ENCODE results near the gene ADORA2A.

Gene ADORA2A

GRCh38 chr22:24384131-24384530 is 43.3 kb upstream of the ADORA2A start:
- H3K27me3 ChIP-seq, result no peaks in the 10 kb centered on the region
- H3K9me3 ChIP-seq, result no peaks in the 10 kb centered on the region
- H3K4me1 ChIP-seq (ENCODE audit: control insufficient read depth in 1 of 2, insufficient read depth in 1 of 2, low read depth in 1 of 2, low read length in 1 of 2), result no peaks in the 10 kb centered on the region
- TF ChIP-seq, protein P1, sequence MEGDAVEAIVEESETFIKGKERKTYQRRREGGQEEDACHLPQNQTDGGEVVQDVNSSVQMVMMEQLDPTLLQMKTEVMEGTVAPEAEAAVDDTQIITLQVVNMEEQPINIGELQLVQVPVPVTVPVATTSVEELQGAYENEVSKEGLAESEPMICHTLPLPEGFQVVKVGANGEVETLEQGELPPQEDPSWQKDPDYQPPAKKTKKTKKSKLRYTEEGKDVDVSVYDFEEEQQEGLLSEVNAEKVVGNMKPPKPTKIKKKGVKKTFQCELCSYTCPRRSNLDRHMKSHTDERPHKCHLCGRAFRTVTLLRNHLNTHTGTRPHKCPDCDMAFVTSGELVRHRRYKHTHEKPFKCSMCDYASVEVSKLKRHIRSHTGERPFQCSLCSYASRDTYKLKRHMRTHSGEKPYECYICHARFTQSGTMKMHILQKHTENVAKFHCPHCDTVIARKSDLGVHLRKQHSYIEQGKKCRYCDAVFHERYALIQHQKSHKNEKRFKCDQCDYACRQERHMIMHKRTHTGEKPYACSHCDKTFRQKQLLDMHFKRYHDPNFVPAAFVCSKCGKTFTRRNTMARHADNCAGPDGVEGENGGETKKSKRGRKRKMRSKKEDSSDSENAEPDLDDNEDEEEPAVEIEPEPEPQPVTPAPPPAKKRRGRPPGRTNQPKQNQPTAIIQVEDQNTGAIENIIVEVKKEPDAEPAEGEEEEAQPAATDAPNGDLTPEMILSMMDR (IDR thresholded peaks at IDR 0.05), result no peak
- H3K36me3 ChIP-seq, result peaks cover 9% of the 10 kb centered on the region
- no peak overlapping the region for H3K27ac ChIP-seq
- no peak overlapping the region for H3K4me3 ChIP-seq (ENCODE audit: low read depth in 1 of 2, low read length in 1 of 2)

DNA sequence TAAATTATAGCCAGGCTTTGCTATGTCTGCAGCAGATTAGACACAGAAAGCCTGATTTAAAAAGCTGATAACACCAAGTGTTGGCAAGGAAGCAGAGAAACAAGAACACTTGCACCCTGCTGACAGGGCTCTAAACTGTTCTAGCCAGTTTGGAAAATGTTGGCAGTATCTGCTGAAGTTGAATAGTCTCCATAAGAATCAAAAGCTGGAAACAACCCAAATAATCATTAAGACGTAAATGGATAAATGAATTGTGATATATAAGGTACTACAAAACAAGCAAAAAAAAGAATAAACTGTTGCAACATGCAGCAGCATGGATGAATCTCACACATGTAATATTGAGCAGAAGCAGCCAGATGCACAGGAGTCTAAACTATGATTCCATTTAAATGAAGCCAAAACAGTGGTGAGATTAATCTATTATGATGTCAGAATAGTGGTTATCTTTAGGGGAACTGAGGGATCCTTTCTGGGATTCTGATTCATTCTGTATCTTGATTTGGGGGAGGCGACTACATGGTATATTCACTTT is 40.4 kb upstream of the ADORA2A start:
- Histone ChIP-seq H3K4me1 (ENCODE audit: control insufficient read depth in 1 of 2, insufficient read depth in 1 of 2, low read depth in 1 of 2, low read length in 1 of 2) (no peaks in the 10 kb centered on the region), H3K27me3 (no peaks in the 10 kb centered on the region), H3K4me3 (ENCODE audit: low read depth in 1 of 2, low read length in 1 of 2) (no peak overlapping the region), H3K9me3 (no peaks in the 10 kb centered on the region), H3K27ac (no peak overlapping the region), H3K36me3 (no peaks in the 10 kb centered on the region)
- TF ChIP-seq, protein P1 (IDR thresholded peaks at IDR 0.05), result no peak

GRCh38 chr22:24389680-24390079 is 37.7 kb upstream of the ADORA2A start:
- Histone ChIP-seq H3K27ac (no peak overlapping the region), H3K36me3 (no peaks in the 10 kb centered on the region), H3K9me3 (no peaks in the 10 kb centered on the region), H3K4me1 (ENCODE audit: control insufficient read depth in 1 of 2, insufficient read depth in 1 of 2, low read depth in 1 of 2, low read length in 1 of 2) (peaks cover 19 to 22% of the 10 kb centered on the region in 2 experiments), H3K4me3 (ENCODE audit: low read depth in 1 of 2, low read length in 1 of 2) (no peak overlapping the region), H3K27me3 (no peaks in the 10 kb centered on the region)
- TF ChIP-seq, protein P1 (IDR thresholded peaks at IDR 0.05), result no peak

DNA sequence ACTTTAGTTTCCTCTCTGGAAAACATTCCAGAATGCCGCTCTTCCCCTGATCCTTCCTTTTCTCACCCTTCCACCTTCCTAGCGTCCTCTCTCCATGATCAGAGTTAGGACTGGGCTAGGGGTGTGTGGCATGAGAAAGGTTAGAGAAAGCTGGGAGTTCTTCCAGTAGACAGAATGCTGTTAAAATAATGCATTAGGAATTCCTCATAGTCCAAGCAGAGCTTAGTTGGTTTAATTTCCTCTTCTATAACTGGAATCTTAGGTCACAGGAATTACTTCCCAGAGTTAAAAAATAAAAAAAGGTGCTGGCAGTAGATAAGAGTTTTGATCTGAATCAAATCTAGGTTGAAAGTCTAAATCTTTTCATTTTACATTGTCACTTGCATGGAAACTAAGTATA is 37.2 kb upstream of the ADORA2A start:
- Histone ChIP-seq H3K36me3 (no peaks in the 10 kb centered on the region), H3K4me3 (ENCODE audit: low read depth in 1 of 2, low read length in 1 of 2) (no peak overlapping the region), H3K4me1 (ENCODE audit: control insufficient read depth in 1 of 2, insufficient read depth in 1 of 2, low read depth in 1 of 2, low read length in 1 of 2) (peaks cover 19 to 24% of the 10 kb centered on the region in 2 experiments), H3K27ac (no peak overlapping the region), H3K9me3 (no peaks in the 10 kb centered on the region), H3K27me3 (no peaks in the 10 kb centered on the region)
- TF ChIP-seq, protein P1 (IDR thresholded peaks at IDR 0.05), result no peak

DNA sequence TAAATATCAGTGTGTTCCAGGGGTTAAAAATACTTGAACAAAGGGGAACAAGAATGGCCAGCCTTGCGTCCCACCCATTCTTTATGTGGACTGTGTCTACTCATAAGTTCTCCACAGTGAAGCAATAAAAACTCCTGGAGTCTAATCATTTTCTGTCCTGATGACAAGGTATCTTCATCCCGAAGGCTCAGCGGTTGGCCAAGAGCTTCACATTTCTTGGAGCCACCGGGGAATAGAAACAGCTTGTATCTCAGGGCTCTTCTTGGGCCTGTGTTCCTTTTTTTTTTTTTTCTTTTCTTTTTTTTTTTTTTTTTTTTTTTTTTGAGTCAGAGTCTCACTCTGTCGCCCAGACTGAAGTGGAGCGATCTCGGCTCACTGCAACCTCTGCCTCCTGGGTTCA is 36.8 kb upstream of the ADORA2A start:
- H3K36me3 ChIP-seq, result peaks cover under 1% of the 10 kb centered on the region
- no peak overlapping the region for H3K4me3 ChIP-seq (ENCODE audit: low read depth in 1 of 2, low read length in 1 of 2)
- no peaks in the 10 kb centered on the region for H3K27me3 ChIP-seq
- no peak overlapping the region for H3K27ac ChIP-seq
- TF ChIP-seq, protein P1 (IDR thresholded peaks at IDR 0.05), result no peak
- H3K4me1 ChIP-seq (ENCODE audit: control insufficient read depth in 1 of 2, insufficient read depth in 1 of 2, low read depth in 1 of 2, low read length in 1 of 2), result peaks cover 19 to 24% of the 10 kb centered on the region in 2 experiments
- H3K9me3 ChIP-seq, result no peaks in the 10 kb centered on the region

GRCh38 chr22:24391836-24392217 is 35.6 kb upstream of the ADORA2A start:
- no peak overlapping the region for H3K27ac ChIP-seq

More at GRCh38 chr22:24391836-24392217, 35.6 kb upstream of the ADORA2A start:
- H3K27me3 ChIP-seq, result no peaks in the 10 kb centered on the region
- no peak overlapping the region for H3K4me3 ChIP-seq (ENCODE audit: low read depth in 1 of 2, low read length in 1 of 2)
- TF ChIP-seq, protein P1 (IDR thresholded peaks at IDR 0.05), result no peak
- peaks cover 11% of the 10 kb centered on the region for H3K36me3 ChIP-seq
- H3K4me1 ChIP-seq (ENCODE audit: control insufficient read depth in 1 of 2, insufficient read depth in 1 of 2, low read depth in 1 of 2, low read length in 1 of 2), result peaks cover 19 to 24% of the 10 kb centered on the region in 2 experiments
- no peaks in the 10 kb centered on the region for H3K9me3 ChIP-seq

Data from neutrophil (primary cell).